Effector memory CD4-positive, alpha-beta T cell (primary cell): ENCODE measurements around the gene STX8.

ENCODE experiments used
- DNase-seq, 3 donors: peaks; one replicate each; pipeline ENCODE4 v3.0.0-alpha.2; 2020
- H3K27ac ChIP-seq: 2 replicates; pipeline ENCODE4 v1.7.0; 2013; ENCODE audit warnings: mild to moderate bottlenecking, low read length, moderate library complexity; ENCODE audit not compliant: insufficient read depth, poor library complexity, severe bottlenecking
- H3K27me3 ChIP-seq: replicated peaks from 2 replicates; pipeline ENCODE4 v1.7.0; 2013; ENCODE audit warnings: mild to moderate bottlenecking, low read length; ENCODE audit not compliant: insufficient read depth, control insufficient read depth, poor library complexity, severe bottlenecking
- H3K36me3 ChIP-seq: 2 replicates; pipeline ENCODE4 v1.7.0; 2013; ENCODE audit warnings: mild to moderate bottlenecking, low read length, moderate library complexity; ENCODE audit not compliant: control insufficient read depth, insufficient read depth
- H3K4me1 ChIP-seq: 2 replicates; pipeline ENCODE4 v1.7.0; 2013; ENCODE audit warnings: low read length, mild to moderate bottlenecking; ENCODE audit not compliant: control insufficient read depth, insufficient read depth, poor library complexity, severe bottlenecking
- H3K4me3 ChIP-seq: 2 replicates; pipeline ENCODE4 v1.7.0; 2013; ENCODE audit warnings: low read length, low read depth, mild to moderate bottlenecking; ENCODE audit not compliant: insufficient read depth, poor library complexity, severe bottlenecking
- H3K9me3 ChIP-seq: 2 replicates; pipeline ENCODE4 v1.7.0; 2013; ENCODE audit warnings: mild to moderate bottlenecking, low read length, moderate library complexity; ENCODE audit not compliant: control insufficient read depth

The STX8 gene

GRCh38 chr17:9212376-9213302, 363.0 kb downstream of the STX8 start:
- H3K27ac ChIP-seq = no peak overlapping the region
- no peaks in the 10 kb centered on the region for H3K36me3 ChIP-seq
- H3K27me3 ChIP-seq = no peaks in the 10 kb centered on the region
- no peaks in the 10 kb centered on the region for H3K9me3 ChIP-seq
- no peak overlapping the region for H3K4me3 ChIP-seq
- DNase-seq = no peak
- no peaks in the 10 kb centered on the region for H3K4me1 ChIP-seq

- Histone ChIP-seq H3K27me3 (no peaks in the 10 kb centered on the region), H3K4me3 (no peak overlapping the region), H3K4me1 (no peaks in the 10 kb centered on the region), H3K36me3 (no peaks in the 10 kb centered on the region), H3K27ac (no peak overlapping the region), H3K9me3 (no peaks in the 10 kb centered on the region)
- DNase-seq = no peak
Observed at GRCh38 chr17:9211133-9211765, 364.4 kb downstream of the STX8 start.

- H3K36me3 ChIP-seq = no peaks in the 10 kb centered on the region
- no peaks in the 10 kb centered on the region for H3K4me1 ChIP-seq
- H3K9me3 ChIP-seq = no peaks in the 10 kb centered on the region
- H3K27ac ChIP-seq = no peak overlapping the region
- H3K4me3 ChIP-seq = no peak overlapping the region
- no peaks in the 10 kb centered on the region for H3K27me3 ChIP-seq
- DNase-seq = no peak
Observed at GRCh38 chr17:9209781-9210370, 365.7 kb downstream of the STX8 start.

GRCh38 chr17:9209347-9209746, 366.3 kb downstream of the STX8 start:
- Histone ChIP-seq H3K9me3 (no peaks in the 10 kb centered on the region), H3K4me3 (no peak overlapping the region), H3K27me3 (no peaks in the 10 kb centered on the region), H3K27ac (no peak overlapping the region), H3K36me3 (no peaks in the 10 kb centered on the region), H3K4me1 (no peaks in the 10 kb centered on the region)
- DNase-seq = no peak

GRCh38 chr17:9208381-9209105, 367.1 kb downstream of the STX8 start:
- H3K27ac ChIP-seq = no peak overlapping the region
- no peaks in the 10 kb centered on the region for H3K36me3 ChIP-seq
- no peak for DNase-seq
- H3K4me3 ChIP-seq = no peak overlapping the region
- H3K27me3 ChIP-seq = no peaks in the 10 kb centered on the region
- H3K9me3 ChIP-seq = no peaks in the 10 kb centered on the region
- no peaks in the 10 kb centered on the region for H3K4me1 ChIP-seq

GRCh38 chr17:9206741-9207332, 368.8 kb downstream of the STX8 start:
- no peak for DNase-seq
- H3K27ac ChIP-seq = no peak overlapping the region
- no peak overlapping the region for H3K4me3 ChIP-seq
- no peaks in the 10 kb centered on the region for H3K27me3 ChIP-seq
- no peaks in the 10 kb centered on the region for H3K4me1 ChIP-seq
- H3K36me3 ChIP-seq = no peaks in the 10 kb centered on the region
- H3K9me3 ChIP-seq = no peaks in the 10 kb centered on the region

GRCh38 chr17:9206410-9206703, 369.3 kb downstream of the STX8 start:
- Histone ChIP-seq H3K4me3 (no peak overlapping the region), H3K27me3 (no peaks in the 10 kb centered on the region), H3K4me1 (no peaks in the 10 kb centered on the region), H3K36me3 (no peaks in the 10 kb centered on the region), H3K27ac (no peak overlapping the region), H3K9me3 (no peaks in the 10 kb centered on the region)
- DNase-seq = no peak

- Histone ChIP-seq H3K4me1 (no peaks in the 10 kb centered on the region), H3K36me3 (no peaks in the 10 kb centered on the region)
- DNase-seq = no peak
Observed at GRCh38 chr17:9205520-9206409, 369.9 kb downstream of the STX8 start.

More at GRCh38 chr17:9205520-9206409, 369.9 kb downstream of the STX8 start:
- no peaks in the 10 kb centered on the region for H3K9me3 ChIP-seq
- no peaks in the 10 kb centered on the region for H3K27me3 ChIP-seq
- no peak overlapping the region for H3K27ac ChIP-seq
- no peak overlapping the region for H3K4me3 ChIP-seq
